HEK293T (cell line): ENCODE results near the gene BTBD9.

Experiments
- L3MBTL2 ChIP-seq: fragments of 450-650 bp; conservative IDR thresholded peaks from 2 replicates; pipeline ENCODE4 v1.6.1; 2016; ENCODE audit warnings: mild to moderate bottlenecking
- NFRKB ChIP-seq: fragments of 450-650 bp; IDR thresholded peaks from 2 replicates; pipeline ENCODE4 v1.6.1; 2016; ENCODE audit warnings: mild to moderate bottlenecking, moderate library complexity
- SUZ12 ChIP-seq: fragments of 450-650 bp; IDR thresholded peaks from 2 replicates; pipeline ENCODE4 v1.6.1; 2016; ENCODE audit warnings: mild to moderate bottlenecking
- TARDBP ChIP-seq: fragments of 450-650 bp; IDR thresholded peaks from 2 replicates; pipeline ENCODE4 v1.6.1; 2016
- ZNF384 ChIP-seq: fragments of 450-650 bp; IDR thresholded peaks from 2 replicates; pipeline ENCODE4 v1.6.1; 2016

DNA sequence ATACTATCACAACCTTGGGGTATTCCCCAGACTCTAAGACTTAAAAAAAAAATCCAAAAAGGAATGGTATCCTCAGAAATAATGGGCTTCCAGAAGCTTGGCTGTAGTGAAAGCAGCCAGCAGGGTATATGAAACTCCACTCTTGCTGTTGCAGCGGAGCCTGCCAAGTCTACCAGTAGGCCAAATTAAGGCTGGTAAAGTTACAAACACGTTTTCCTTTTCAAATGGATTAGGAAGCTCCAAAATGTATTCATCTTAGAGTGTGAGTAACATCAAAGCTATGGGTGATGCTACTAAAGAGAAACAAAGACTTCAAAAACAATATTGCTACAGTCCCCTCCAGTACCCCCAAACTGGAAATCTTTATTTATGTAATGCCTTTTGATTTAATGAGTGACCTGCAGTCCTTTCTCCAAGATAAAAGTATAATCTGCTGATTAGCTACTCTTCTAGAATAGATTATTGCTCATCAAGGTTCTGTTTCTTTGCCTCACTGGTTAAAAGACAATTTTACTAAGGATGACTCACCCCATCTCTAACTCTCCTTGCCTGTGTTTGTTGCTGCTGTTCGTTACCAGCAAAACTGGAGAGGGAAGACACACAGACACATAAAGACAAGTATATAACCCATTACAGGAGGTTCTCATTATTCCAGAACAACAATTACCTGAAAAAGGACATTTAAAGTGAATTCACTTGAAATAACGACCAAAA, 84.9 kb downstream of the BTBD9 start:
- TF ChIP-seq ZNF384 (no peak), TARDBP (no peak), L3MBTL2 (no peak), NFRKB (no peak), SUZ12 (no peak)
